Endothelial cell of umbilical vein (primary cell): ENCODE measurements around the gene MCCC2. TPM values are rescaled to one million over a fixed set of nuclear protein-coding genes. Genes with fewer than 3 reads are reported as not detected.

Source experiments
- BruUV-seq: library from RNA; stranded (reverse); fragments of 400-500 nt; replicated peaks from 2 replicates; lab custom pipeline; 2021; lab: Mats Ljungman, UMichigan
- CTCF ChIA-PET: fragments of 300-600, 350-600 bp; sonication (Branson Sonifier 250); formaldehyde crosslinking; loops from one replicate; lab custom pipeline; 2021; ENCODE audit warnings: antibody characterized with exemption, inconsistent platforms; lab: Charles Lee
- POLR2A ChIA-PET: fragments of 300-600, 350-600 bp; sonication (Branson Sonifier 250); formaldehyde crosslinking; loops from one replicate; lab custom pipeline; 2021; ENCODE audit warnings: antibody characterized with exemption, inconsistent platforms; lab: Charles Lee
- DNase-seq: peaks from one replicate; pipeline ENCODE4 v3.0.0-alpha.2; 2011; ENCODE audit warnings: low read depth, low spot score
- FAIRE-seq: peaks from 2 replicates; lab custom pipeline; 2011; peaks lifted over from hg19 to GRCh38; lab: Jason Lieb, UNC
- H2AFZ ChIP-seq: 2 replicates; pipeline ENCODE4 v1.6.0; 2012; ENCODE audit warnings: low read depth, low read length, control low read depth, inconsistent platforms
- H3K27ac ChIP-seq: 2 replicates; pipeline ENCODE4 v1.5.1; 2011; ENCODE audit warnings: low read depth, mild to moderate bottlenecking, control low read depth, low read length, moderate library complexity; ENCODE audit not compliant: insufficient read depth
- H3K27me3 ChIP-seq, 2 experiments: 2 replicates each; pipeline versions ENCODE4 v1.6.0 to v1.6.1; 2011; ENCODE audit warnings: low read length in 2 of 2, mixed read lengths in 1 of 2; ENCODE audit not compliant: control insufficient read depth in 2 of 2, insufficient read depth in 2 of 2
- H3K36me3 ChIP-seq, 2 experiments: 2 replicates in 1 of 2; 3 replicates in 1 of 2; pipeline ENCODE4 v1.5.1; 2011; ENCODE audit warnings: low read length in 2 of 2, mild to moderate bottlenecking in 1 of 2, moderate library complexity in 1 of 2; ENCODE audit not compliant: control insufficient read depth in 2 of 2, insufficient read depth in 2 of 2; ENCODE audit errors: extremely low read depth in 1 of 2
- H3K4me1 ChIP-seq: 3 replicates; pipeline ENCODE4 v1.5.1; 2011; ENCODE audit warnings: mild to moderate bottlenecking, low read length; ENCODE audit not compliant: control insufficient read depth, insufficient read depth; ENCODE audit errors: extremely low read depth
- H3K4me2 ChIP-seq: 2 replicates; pipeline ENCODE4 v1.6.1; 2011; ENCODE audit warnings: low read length, control low read depth, mixed read lengths; ENCODE audit not compliant: insufficient read depth
- H3K4me3 ChIP-seq, 3 experiments: fragments of 200-600 bp in 1 of 3; sonication (generic), shearing (Covaris generic) in 1 of 3; replicated peaks in 1 of 3; 2 replicates each; pipeline ENCODE4 v1.5.1; 2011 to 2016; ENCODE audit warnings: control low read depth in 3 of 3, low read length in 3 of 3, mild to moderate bottlenecking in 2 of 3, inconsistent platforms in 1 of 3, low read depth in 1 of 3, moderate library complexity in 1 of 3; ENCODE audit not compliant: insufficient read depth in 1 of 3
- H3K79me2 ChIP-seq: 2 replicates; pipeline ENCODE4 v1.6.0; 2012; ENCODE audit warnings: low read length, inconsistent platforms; ENCODE audit not compliant: control insufficient read depth, insufficient read depth
- H3K9ac ChIP-seq: replicated peaks from 2 replicates; pipeline ENCODE3; 2011; ENCODE audit warnings: low read length, control low read depth; ENCODE audit not compliant: insufficient read depth; ENCODE audit errors: extremely low read depth
- H3K9me1 ChIP-seq: replicated peaks from 3 replicates; pipeline ENCODE4 v1.6.0; 2011; ENCODE audit warnings: mild to moderate bottlenecking, low read length; ENCODE audit not compliant: control insufficient read depth, insufficient read depth; ENCODE audit errors: extremely low read depth
- H3K9me3 ChIP-seq: replicated peaks from 2 replicates; pipeline ENCODE4 v1.5.1; 2012; ENCODE audit warnings: low read length, inconsistent platforms; ENCODE audit not compliant: control insufficient read depth, insufficient read depth
- H4K20me1 ChIP-seq: replicated peaks from 2 replicates; pipeline ENCODE3; 2011; ENCODE audit warnings: mild to moderate bottlenecking, low read length; ENCODE audit not compliant: control insufficient read depth, insufficient read depth; ENCODE audit errors: extremely low read depth
- CTCF ChIP-seq, 2 donors: IDR thresholded peaks; 1 replicate in 1 of 2; 2 replicates in 1 of 2; pipeline ENCODE4 v1.5.1; 2011; ENCODE audit warnings: low read length in 2 of 2, mild to moderate bottlenecking in 2 of 2, moderate library complexity in 2 of 2, control low read depth in 1 of 2, inconsistent platforms in 1 of 2, low read depth in 1 of 2; ENCODE audit not compliant: insufficient read depth in 1 of 2; ENCODE audit errors: extremely low read depth in 1 of 2
- EZH2 ChIP-seq: IDR thresholded peaks from 2 replicates; pipeline ENCODE4 v1.6.1; 2012; ENCODE audit warnings: borderline replicate concordance, low read depth, mild to moderate bottlenecking, moderate library complexity, low read length, inconsistent platforms; ENCODE audit not compliant: severe bottlenecking
- FOS ChIP-seq: IDR thresholded peaks from 2 replicates; pipeline ENCODE4 v1.6.1; 2011; ENCODE audit warnings: mild to moderate bottlenecking, low read length, moderate library complexity, borderline replicate concordance; ENCODE audit not compliant: insufficient read depth
- GATA2 ChIP-seq: IDR thresholded peaks from 2 replicates; pipeline ENCODE4 v1.7.0; 2011; ENCODE audit warnings: low read depth, mild to moderate bottlenecking, moderate library complexity, mixed read lengths, low read length; ENCODE audit not compliant: insufficient read length, insufficient read depth
- JUN ChIP-seq: IDR thresholded peaks from 2 replicates; pipeline ENCODE4 v1.6.1; 2011; ENCODE audit warnings: borderline replicate concordance, low read depth; ENCODE audit not compliant: insufficient read length, insufficient read depth
- MAX ChIP-seq: IDR thresholded peaks from 2 replicates; pipeline ENCODE4 v1.6.1; 2011; ENCODE audit not compliant: insufficient read depth, insufficient read length
- MYC ChIP-seq: IDR thresholded peaks from one replicate; pipeline ENCODE4 v1.6.1; 2011; ENCODE audit warnings: mild to moderate bottlenecking, low read depth, low read length
- POLR2A ChIP-seq: IDR thresholded peaks from 2 replicates; pipeline ENCODE4 v1.6.1; 2012; ENCODE audit warnings: low read depth, mild to moderate bottlenecking, control low read depth, low read length
- POLR2AphosphoS5 ChIP-seq: IDR thresholded peaks from 2 replicates; pipeline ENCODE4 v1.6.1; 2012; ENCODE audit warnings: low read depth, mild to moderate bottlenecking, control low read depth, low read length, moderate library complexity; ENCODE audit not compliant: insufficient read depth
- dilution Hi-C: fragments of 300-500 bp; cut with MboI; formaldehyde crosslinking; loops from one replicate; pipeline ENCODE4 v1.15.0; 2019; ENCODE audit warnings: low sequenced_read_pairs; ENCODE audit not compliant: extremely low pct_ligation_motif_present
- intact Hi-C: fragments of 100-400 bp; cut with micrococcal nuclease; formaldehyde crosslinking; loops from one replicate; pipeline ENCODE4 v1.10.0; 2022
- polyA plus RNA-seq, 4 experiments: library from polyadenylated mRNA; depleted of rRNA in 3 of 4; stranded (reverse) in 3 of 4; unstranded in 1 of 4; fragments of >200 nt; gene quantifications; 2 replicates each; pipeline versions ENCODE4 v1.2.1 to v1.2.3, GENCODE V29; 2011 to 2012; ENCODE audit warnings: missing spikeins in 1 of 4
- total RNA-seq: library from RNA; stranded (reverse); gene quantifications from 2 replicates; pipeline ENCODE4 v1.2.3, GENCODE V29; 2021

The MCCC2 gene
- total and polyA plus RNA-seq, 2 donors (not counting 3 experiments of a cell fraction or from before 2014, with no cell fraction given) = 27.9 to 28.6 TPM

GRCh38 chr5:71632168-71632567, 45.0 kb downstream of the MCCC2 start:
- Histone ChIP-seq H3K36me3 (peaks cover 0 to 4% of the 10 kb centered on the region in 2 experiments), H3K27me3 (no peaks in the 10 kb centered on the region), H3K27ac (no peak overlapping the region), H3K9ac (no peak overlapping the region), H2AFZ (no peak overlapping the region), H3K4me1 (no peaks in the 10 kb centered on the region), H3K79me2 (no peaks in the 10 kb centered on the region), H4K20me1 (no peaks in the 10 kb centered on the region), H3K9me3 (no peaks in the 10 kb centered on the region), H3K4me2 (no peak overlapping the region), H3K9me1 (no peaks in the 10 kb centered on the region), H3K4me3 (no peak overlapping the region)
- DNase-seq (no peak), FAIRE-seq (no peak)
- POLR2A ChIA-PET = no interaction called here
- BruUV-seq = no TSS peak
- TF ChIP-seq POLR2A (no peak), CTCF (IDR thresholded peaks at IDR 0.05; ENCODE audit: extremely low read depth in 1 of 2, insufficient read depth in 1 of 2, low read depth in 1 of 2, low read length in 2 of 2) (no peak), GATA2 (no peak), POLR2AphosphoS5 (no peak), EZH2 (no peak), JUN (no peak), MYC (no peak), FOS (no peak), MAX (no peak)
- intact Hi-C loops (no loop called here), dilution Hi-C loops (no loop called here)
- CTCF ChIA-PET = no interaction called here
